OCI-LY1 (cell line): ENCODE data around the gene DSE.

ENCODE experiments used
- H2AFZ ChIP-seq: fragments of 200-600 bp; sonication (generic), shearing (Covaris generic); 2 replicates; pipeline ENCODE4 v1.6.0; 2014; ENCODE audit warnings: antibody characterized with exemption, mild to moderate bottlenecking, low read length
- H3F3A ChIP-seq: fragments of 200-600 bp; sonication (generic), shearing (Covaris generic); 2 replicates; pipeline ENCODE4 v1.6.0; 2014; ENCODE audit warnings: mild to moderate bottlenecking, antibody characterized with exemption, low read length, moderate library complexity; ENCODE audit not compliant: insufficient read depth
- H3K27ac ChIP-seq: fragments of 200-600 bp; sonication (generic); 2 replicates; pipeline ENCODE4 v1.5.1; 2014; ENCODE audit warnings: low read length, mixed run types, mild to moderate bottlenecking, low read depth; ENCODE audit not compliant: poor library complexity, severe bottlenecking
- H3K27me3 ChIP-seq: fragments of 200-600 bp; sonication (generic); 2 replicates; pipeline ENCODE4 v1.6.0; 2014; ENCODE audit warnings: antibody characterized with exemption, mild to moderate bottlenecking, low read length, moderate library complexity; ENCODE audit not compliant: insufficient read depth
- H3K36me3 ChIP-seq: fragments of 200-600 bp; sonication (generic); 2 replicates; pipeline ENCODE4 v1.6.1; 2014; ENCODE audit warnings: mild to moderate bottlenecking, antibody characterized with exemption, low read length, moderate library complexity, mixed read lengths; ENCODE audit not compliant: insufficient read depth
- H3K4me1 ChIP-seq: fragments of 200-600 bp; sonication (generic); 2 replicates; pipeline ENCODE4 v1.5.1; 2014; ENCODE audit warnings: mild to moderate bottlenecking, low read length, moderate library complexity; ENCODE audit not compliant: insufficient read depth, severe bottlenecking
- H3K4me2 ChIP-seq: fragments of 200-600 bp; sonication (generic), shearing (Covaris generic); 2 replicates; pipeline ENCODE4 v1.6.1; 2014; ENCODE audit warnings: low read length
- H3K4me3 ChIP-seq: fragments of 200-600 bp; sonication (generic); 2 replicates; pipeline ENCODE4 v1.5.1; 2014; ENCODE audit warnings: low read length, low read depth, mild to moderate bottlenecking, mixed read lengths; ENCODE audit not compliant: poor library complexity, severe bottlenecking
- H3K79me2 ChIP-seq: fragments of 200-600 bp; shearing (Covaris generic); 2 replicates; pipeline ENCODE4 v1.6.1; 2016; ENCODE audit warnings: mixed run types, low read length, mixed read lengths; ENCODE audit not compliant: insufficient read depth
- H3K9ac ChIP-seq: fragments of 200-600 bp; sonication (generic), shearing (Covaris generic); 2 replicates; pipeline ENCODE4 v1.6.1; 2014; ENCODE audit warnings: mild to moderate bottlenecking, low read length, mixed read lengths
- H3K9me2 ChIP-seq: fragments of 200-600 bp; sonication (generic), shearing (Covaris generic); 2 replicates; pipeline ENCODE4 v1.6.1; 2014; ENCODE audit warnings: low read depth, mild to moderate bottlenecking, low read length, mixed read lengths
- H3K9me3 ChIP-seq: fragments of 200-600 bp; shearing (Covaris generic); 2 replicates; pipeline ENCODE4 v1.6.1; 2014; ENCODE audit warnings: low read length, mixed read lengths
- H4K20me1 ChIP-seq: fragments of 200-600 bp; sonication (generic), shearing (Covaris generic); 2 replicates; pipeline ENCODE4 v1.6.0; 2016; ENCODE audit warnings: mild to moderate bottlenecking, low read length; ENCODE audit not compliant: insufficient read depth
- EZH2 ChIP-seq: fragments of 200-600 bp; sonication (generic), shearing (Covaris generic); IDR thresholded peaks from 2 replicates; pipeline ENCODE4 v1.8.0; 2017; ENCODE audit warnings: borderline replicate concordance, mixed run types, mild to moderate bottlenecking, antibody characterized with exemption, low read length, moderate library complexity, mixed read lengths
- TF ChIP-seq, protein P1 (sequence below): fragments of 200-600 bp; sonication (generic), shearing (Covaris generic); IDR thresholded peaks from 2 replicates; pipeline ENCODE4 v1.5.1; 2017; ENCODE audit warnings: mild to moderate bottlenecking, antibody characterized with exemption, low read length, moderate library complexity, mixed read lengths

Gene DSE

GRCh38 chr6:116364321-116364720, 6.4 kb upstream of the DSE start:
- no peaks in the 10 kb centered on the region for H4K20me1 ChIP-seq
- no peaks in the 10 kb centered on the region for H3K36me3 ChIP-seq
- H3F3A ChIP-seq: no peaks in the 10 kb centered on the region
- no peaks in the 10 kb centered on the region for H3K27me3 ChIP-seq
- no peak overlapping the region for H3K4me3 ChIP-seq
- H3K27ac ChIP-seq: no peak overlapping the region
- H3K79me2 ChIP-seq: no peaks in the 10 kb centered on the region
- no peak overlapping the region for H3K4me2 ChIP-seq
- TF ChIP-seq EZH2: no peak
- TF ChIP-seq, protein P1, sequence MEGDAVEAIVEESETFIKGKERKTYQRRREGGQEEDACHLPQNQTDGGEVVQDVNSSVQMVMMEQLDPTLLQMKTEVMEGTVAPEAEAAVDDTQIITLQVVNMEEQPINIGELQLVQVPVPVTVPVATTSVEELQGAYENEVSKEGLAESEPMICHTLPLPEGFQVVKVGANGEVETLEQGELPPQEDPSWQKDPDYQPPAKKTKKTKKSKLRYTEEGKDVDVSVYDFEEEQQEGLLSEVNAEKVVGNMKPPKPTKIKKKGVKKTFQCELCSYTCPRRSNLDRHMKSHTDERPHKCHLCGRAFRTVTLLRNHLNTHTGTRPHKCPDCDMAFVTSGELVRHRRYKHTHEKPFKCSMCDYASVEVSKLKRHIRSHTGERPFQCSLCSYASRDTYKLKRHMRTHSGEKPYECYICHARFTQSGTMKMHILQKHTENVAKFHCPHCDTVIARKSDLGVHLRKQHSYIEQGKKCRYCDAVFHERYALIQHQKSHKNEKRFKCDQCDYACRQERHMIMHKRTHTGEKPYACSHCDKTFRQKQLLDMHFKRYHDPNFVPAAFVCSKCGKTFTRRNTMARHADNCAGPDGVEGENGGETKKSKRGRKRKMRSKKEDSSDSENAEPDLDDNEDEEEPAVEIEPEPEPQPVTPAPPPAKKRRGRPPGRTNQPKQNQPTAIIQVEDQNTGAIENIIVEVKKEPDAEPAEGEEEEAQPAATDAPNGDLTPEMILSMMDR: no peak
- no peaks in the 10 kb centered on the region for H3K9me2 ChIP-seq
- no peak overlapping the region for H2AFZ ChIP-seq
- no peak overlapping the region for H3K9ac ChIP-seq
- H3K9me3 ChIP-seq: no peaks in the 10 kb centered on the region
- peaks cover 2% of the 10 kb centered on the region for H3K4me1 ChIP-seq

- no peak overlapping the region for H2AFZ ChIP-seq
- no peaks in the 10 kb centered on the region for H3F3A ChIP-seq
- H3K27ac ChIP-seq: no peak overlapping the region
- TF ChIP-seq, protein P1: no peak
- no peak for TF ChIP-seq EZH2
- H4K20me1 ChIP-seq: no peaks in the 10 kb centered on the region
- H3K4me3 ChIP-seq: no peak overlapping the region
- no peaks in the 10 kb centered on the region for H3K9me3 ChIP-seq
- no peaks in the 10 kb centered on the region for H3K9me2 ChIP-seq
- no peaks in the 10 kb centered on the region for H3K79me2 ChIP-seq
- H3K4me2 ChIP-seq: no peak overlapping the region
- H3K4me1 ChIP-seq: peaks cover 12% of the 10 kb centered on the region
- no peak overlapping the region for H3K9ac ChIP-seq
- no peaks in the 10 kb centered on the region for H3K27me3 ChIP-seq
- no peaks in the 10 kb centered on the region for H3K36me3 ChIP-seq
These were observed 5.0 kb upstream of the DSE start for GRCh38 chr6:116365743-116366142.

GRCh38 chr6:116366740-116367275, 3.9 kb upstream of the DSE start:
- Histone ChIP-seq H3K4me2 (no peak overlapping the region), H3K9ac (no peak overlapping the region), H3K79me2 (no peaks in the 10 kb centered on the region), H4K20me1 (no peaks in the 10 kb centered on the region), H3K27ac (no peak overlapping the region), H3K9me3 (no peaks in the 10 kb centered on the region), H3K36me3 (no peaks in the 10 kb centered on the region), H3K9me2 (no peaks in the 10 kb centered on the region), H3K27me3 (no peaks in the 10 kb centered on the region), H2AFZ (no peak overlapping the region), H3K4me3 (no peak overlapping the region), H3F3A (no peaks in the 10 kb centered on the region), H3K4me1 (peaks cover 12% of the 10 kb centered on the region)
- TF ChIP-seq, protein P1: no peak
- no peak for TF ChIP-seq EZH2
